K562 (cell line): ENCODE results near the gene UBE2QL1. TPM values are rescaled to one million over a fixed set of nuclear protein-coding genes. Genes with fewer than 3 reads are reported as not detected.

ENCODE experiments used
- ATAC-seq: fragments of 200-7000 bp; cut with Tn5 transposase; 3 replicates; pipeline ENCODE4 v1.9.1; 2020; ENCODE audit warnings: moderate library complexity
- BruUV-seq: library from RNA; stranded (reverse); fragments of 400-500 nt; replicated peaks from 2 replicates; lab custom pipeline; 2021; lab: Mats Ljungman, UMichigan
- CTCF ChIA-PET: fragments of 300-600 bp; formaldehyde crosslinking; extraction: SDS; loops from one replicate; lab custom pipeline; 2021; ENCODE audit warnings: low intra/inter-chr PET ratio; lab: Yijun Ruan, JAX
- POLR2A ChIA-PET: fragments of 300-600, 350-650 bp; sonication (Branson Sonifier 250); formaldehyde crosslinking; extraction: SDS; loops from one replicate; lab custom pipeline; 2021; ENCODE audit warnings: antibody characterized with exemption, inconsistent platforms; lab: Yijun Ruan, JAX
- DNase-seq, 4 experiments: peaks; one replicate each; pipeline versions ENCODE4 v3.0.0 to v3.0.0-alpha.2; 2011 to 2018; ENCODE audit warnings: low spot score in 3 of 4, mixed read lengths in 3 of 4; ENCODE audit errors: extremely low read depth in 1 of 4
- FAIRE-seq: peaks from 2 replicates; lab custom pipeline; 2011; peaks lifted over from hg19 to GRCh38; lab: Jason Lieb, UNC
- H2AFZ ChIP-seq: 2 replicates; pipeline ENCODE4 v1.6.0; 2011; ENCODE audit warnings: low read depth, low read length, control low read depth, inconsistent platforms
- H3K27ac ChIP-seq: fragments of 200-600 bp; 3 replicates; pipeline ENCODE4 v1.8.0; 2011; ENCODE audit warnings: low read depth, mild to moderate bottlenecking, control low read depth, inconsistent platforms, low read length, moderate library complexity, mixed read lengths; ENCODE audit errors: extremely low read depth
- H3K27me3 ChIP-seq, 2 experiments: fragments of 300-600 bp in 1 of 2; 2 replicates in 1 of 2; 3 replicates in 1 of 2; pipeline versions ENCODE4 v1.6.0 to v1.8.0; 2011; ENCODE audit warnings: inconsistent platforms in 2 of 2, low read length in 2 of 2, mild to moderate bottlenecking in 1 of 2, mixed read lengths in 1 of 2, moderate library complexity in 1 of 2; ENCODE audit not compliant: control insufficient read depth in 2 of 2, insufficient read depth in 2 of 2
- H3K36me3 ChIP-seq: fragments of 300-600 bp; 3 replicates; pipeline ENCODE4 v1.8.0; 2011; ENCODE audit warnings: mild to moderate bottlenecking, low read length, inconsistent platforms; ENCODE audit not compliant: control insufficient read depth, insufficient read depth
- H3K4me1 ChIP-seq, 2 experiments: fragments of 200-600 bp in 1 of 2; replicated peaks in 1 of 2; 2 replicates in 1 of 2; 3 replicates in 1 of 2; pipeline versions ENCODE4 v1.5.1 to v1.8.0; 2011; ENCODE audit warnings: inconsistent platforms in 2 of 2, low read length in 2 of 2, mild to moderate bottlenecking in 1 of 2, mixed read lengths in 1 of 2, moderate library complexity in 1 of 2; ENCODE audit not compliant: control insufficient read depth in 2 of 2, insufficient read depth in 2 of 2
- H3K4me2 ChIP-seq: 2 replicates; pipeline ENCODE4 v1.6.1; 2011; ENCODE audit warnings: low read length, control low read depth, inconsistent platforms, mixed read lengths; ENCODE audit not compliant: insufficient read depth
- H3K4me3 ChIP-seq: fragments of 200-600 bp; sonication (generic), shearing (Covaris generic); 2 replicates; pipeline ENCODE4 v1.5.1; 2016; ENCODE audit warnings: control low read depth, inconsistent platforms
- H3K79me2 ChIP-seq: fragments of 200-600 bp; 3 replicates; pipeline ENCODE4 v1.8.0; 2011; ENCODE audit warnings: low read length, inconsistent platforms; ENCODE audit not compliant: control insufficient read depth, insufficient read depth
- H3K9ac ChIP-seq, 2 experiments: 2 replicates each; pipeline versions ENCODE4 v1.6.0 to v1.6.1; 2011; ENCODE audit warnings: low read depth in 2 of 2, low read length in 2 of 2, control low read depth in 1 of 2, inconsistent platforms in 1 of 2, mild to moderate bottlenecking in 1 of 2, mixed read lengths in 1 of 2; ENCODE audit not compliant: insufficient read depth in 1 of 2
- H3K9me1 ChIP-seq: one replicate; pipeline ENCODE4 v1.6.0; 2011; ENCODE audit warnings: inconsistent platforms, mild to moderate bottlenecking, low read length, moderate library complexity; ENCODE audit not compliant: control insufficient read depth, insufficient read depth
- H3K9me3 ChIP-seq: replicated peaks from 2 replicates; pipeline ENCODE4 v1.5.1; 2011; ENCODE audit warnings: low read depth, low read length, inconsistent platforms; ENCODE audit not compliant: control insufficient read depth, insufficient read depth
- H4K20me1 ChIP-seq: replicated peaks from 2 replicates; pipeline ENCODE4 v1.6.1; 2011; ENCODE audit warnings: low read length, inconsistent platforms, mixed read lengths; ENCODE audit not compliant: control insufficient read depth, insufficient read depth
- ATF7 ChIP-seq: fragments of 450-650 bp; IDR thresholded peaks from 2 replicates; pipeline ENCODE4 v1.7.1; 2014; ENCODE audit warnings: mild to moderate bottlenecking, moderate library complexity
- C11orf30 ChIP-seq: fragments of 450-650 bp; IDR thresholded peaks from 2 replicates; pipeline ENCODE4 v1.6.1; 2016; ENCODE audit warnings: low read depth, mild to moderate bottlenecking
- EHMT2 ChIP-seq: fragments of 450-650 bp; IDR thresholded peaks from 2 replicates; pipeline ENCODE4 v1.6.1; 2018; ENCODE audit warnings: antibody characterized with exemption
- HDAC6 ChIP-seq: IDR thresholded peaks from 2 replicates; pipeline ENCODE4 v1.6.1; 2012; ENCODE audit warnings: low read depth, mild to moderate bottlenecking, control low read depth, inconsistent platforms, low read length, moderate library complexity
- PTTG1 ChIP-seq: fragments of 450-650 bp; IDR thresholded peaks from 2 replicates; pipeline ENCODE4 v1.6.1; 2016; ENCODE audit warnings: low read depth, mild to moderate bottlenecking, missing genetic modification characterization, missing compliant biosample characterization
- RAD21 ChIP-seq, 2 experiments: fragments of 250-450 bp in 1 of 2; fragments of 450-650 bp in 1 of 2; sonication (Bioruptor Pico) in 1 of 2; formaldehyde crosslinking in 1 of 2; IDR thresholded peaks in 1 of 2; conservative IDR thresholded peaks in 1 of 2; 2 replicates each; pipeline versions ENCODE4 v1.4.0 to v1.8.0; 2020 to 2022; ENCODE audit warnings: mild to moderate bottlenecking in 2 of 2, moderate library complexity in 1 of 2
- REST ChIP-seq, 2 experiments: fragments of 450-650 bp; formaldehyde crosslinking in 1 of 2; IDR thresholded peaks; 2 replicates each; pipeline versions ENCODE4 v1.4.0 to v1.6.1; 2014 to 2020; ENCODE audit warnings: mild to moderate bottlenecking in 2 of 2, borderline replicate concordance in 1 of 2, low read depth in 1 of 2
- ZNF354B ChIP-seq: fragments of 250-450 bp; sonication (Bioruptor Pico); IDR thresholded peaks from 2 replicates; pipeline ENCODE4 v1.4.0; 2020
- ZNF668 ChIP-seq: fragments of 250-450 bp; sonication (Bioruptor Pico); IDR thresholded peaks from 2 replicates; pipeline ENCODE4 v1.8.0; 2022; ENCODE audit warnings: mild to moderate bottlenecking, inconsistent platforms
- ZNF766 ChIP-seq: fragments of 200-800 bp; sonication (Bioruptor generic); conservative IDR thresholded peaks from 2 replicates; pipeline ENCODE4 v1.6.1; 2016; ENCODE audit warnings: missing genetic modification characterization, missing compliant biosample characterization
- WGBS: fragments of 100-300 bp; shearing (Covaris generic); methylation state at CpG from one replicate; pipeline ENCODE4 v1.1.6; 2016; ENCODE audit warnings: low coverage, mixed read lengths; ENCODE audit not compliant: insufficient coverage; ENCODE audit errors: missing lambda C conversion rate; 5-methylcytosine and 5-hydroxymethylcytosine counted together
- in situ Hi-C: fragments of 300-500 bp; cut with MboI; formaldehyde crosslinking; loops from 4 replicates; pipeline ENCODE4 v1.15.0; 2018; ENCODE audit warnings: inconsistent platforms, mixed read lengths
- intact Hi-C: fragments of 100-400 bp; cut with micrococcal nuclease; formaldehyde crosslinking; loops from 2 replicates; pipeline ENCODE4 v1.14.2; 2022
- polyA plus RNA-seq, 8 experiments: library from polyadenylated mRNA; depleted of rRNA in 4 of 8; stranded (reverse) in 5 of 8; unstranded in 3 of 8; fragments of >200 nt; fragmentation: Nextera tagmentation in 2 of 8; fragmentation: Illumina TruSeq in 1 of 8; extraction: Ambion mirVana in 2 of 8; extraction: Trizol in 1 of 8; gene quantifications; 2 replicates each; pipeline versions ENCODE4 v1.2.1 to v1.2.3, GENCODE V29; 2011 to 2014; ENCODE audit warnings: inconsistent platforms in 1 of 8, missing spikeins in 1 of 8
- total RNA-seq, 7 experiments: library from RNA; depleted of rRNA in 6 of 7; stranded (reverse); fragments of >200 nt in 6 of 7; fragmentation: Illumina TruSeq in 2 of 7; extraction: Trizol in 2 of 7; gene quantifications; 2 replicates each; pipeline versions ENCODE4 v1.2.1 to v1.2.3, GENCODE V29; 2011 to 2021; ENCODE audit warnings: low replicate concordance in 1 of 7
- TF ChIP-seq, protein P1 (sequence below): sonication (generic); formaldehyde crosslinking; IDR thresholded peaks from 2 replicates; pipeline ENCODE4 v1.8.0; 2023; ENCODE audit warnings: mild to moderate bottlenecking, missing genetic modification reagents

UBE2QL1 gene
- total and polyA plus RNA-seq, 9 of the 15 experiments (the other 6 are each of a cell fraction or from before 2014, with no cell fraction given), result not detected

DNA sequence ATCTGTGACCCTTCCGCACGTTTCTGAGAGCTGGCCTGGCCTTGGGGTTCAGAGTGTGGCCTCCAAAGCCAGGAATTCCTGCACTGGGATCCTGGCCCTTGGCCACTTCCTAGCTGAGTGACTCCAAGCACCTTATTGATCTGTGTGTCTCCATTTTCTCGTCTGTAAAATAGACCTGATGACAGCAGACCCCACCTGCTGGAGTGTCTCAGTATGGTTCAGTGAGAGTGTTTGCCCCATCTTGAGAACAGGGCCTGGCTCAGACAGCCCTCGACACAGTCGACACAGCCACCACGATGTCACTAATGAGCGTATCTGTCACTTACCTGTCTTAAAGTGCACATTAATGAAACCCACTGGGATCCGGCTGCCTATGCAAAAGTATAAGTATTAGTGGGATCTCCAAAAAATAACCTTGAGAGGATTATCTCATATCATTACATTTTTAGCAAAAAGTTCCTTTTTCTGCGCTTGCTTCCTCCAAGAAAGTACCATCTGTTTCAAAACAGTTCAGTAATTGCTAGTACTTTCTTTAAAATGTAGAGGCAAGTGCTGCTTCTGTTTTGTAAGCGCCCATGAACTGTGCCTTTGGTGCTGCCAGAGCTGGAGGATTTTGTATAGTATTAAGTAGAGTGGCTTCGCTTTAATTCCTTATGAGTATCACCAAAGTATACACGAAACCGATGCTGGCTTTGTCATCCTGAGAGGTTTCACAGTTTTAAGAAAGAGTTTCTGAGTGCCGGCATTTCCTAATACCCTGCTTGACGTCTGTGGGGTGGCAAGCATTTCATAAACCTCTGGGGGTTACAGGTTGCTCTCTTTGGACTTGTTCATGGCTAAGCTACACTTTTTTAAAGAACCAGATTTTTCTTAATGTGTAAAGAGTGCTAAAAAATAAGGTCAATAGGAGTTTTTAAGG is 31.7 kb downstream of the UBE2QL1 start:
- intact Hi-C loops, result no loop called here
- no peak for FAIRE-seq
- TF ChIP-seq C11orf30 (no peak), ATF7 (no peak), EHMT2 (no peak), ZNF354B (no peak), ZNF766 (CRISPR knock-in tag) (no peak), ZNF668 (no peak), PTTG1 (no peak), HDAC6 (no peak), RAD21 (CRISPR knock-in tag; conservative IDR thresholded peaks at IDR 0.05 in 1 of 2, IDR thresholded peaks at IDR 0.05 in 1 of 2) (0 out of 4 replicates have a peak, but pooled peaks have one; percentile 12 to 33), REST (IDR thresholded peaks at IDR 0.05; ENCODE audit: borderline replicate concordance) (peak; percentile 3; the same call in 1 of the 2 replicates), REST (CRISPR knock-in tag; IDR thresholded peaks at IDR 0.05; ENCODE audit: low read depth) (no peak)
- TF ChIP-seq, protein P1, sequence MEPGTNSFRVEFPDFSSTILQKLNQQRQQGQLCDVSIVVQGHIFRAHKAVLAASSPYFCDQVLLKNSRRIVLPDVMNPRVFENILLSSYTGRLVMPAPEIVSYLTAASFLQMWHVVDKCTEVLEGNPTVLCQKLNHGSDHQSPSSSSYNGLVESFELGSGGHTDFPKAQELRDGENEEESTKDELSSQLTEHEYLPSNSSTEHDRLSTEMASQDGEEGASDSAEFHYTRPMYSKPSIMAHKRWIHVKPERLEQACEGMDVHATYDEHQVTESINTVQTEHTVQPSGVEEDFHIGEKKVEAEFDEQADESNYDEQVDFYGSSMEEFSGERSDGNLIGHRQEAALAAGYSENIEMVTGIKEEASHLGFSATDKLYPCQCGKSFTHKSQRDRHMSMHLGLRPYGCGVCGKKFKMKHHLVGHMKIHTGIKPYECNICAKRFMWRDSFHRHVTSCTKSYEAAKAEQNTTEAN (CRISPR knock-in tag), result no peak

More for the DNA sequence above, 31.7 kb downstream of the UBE2QL1 start:
- DNase-seq, result peak; percentile 15 to 61 (median 46)
- no peak overlapping the region for H3K27ac ChIP-seq
- no peak overlapping the region for H2AFZ ChIP-seq
- ChIA-PET CTCF (no interaction called here), POLR2A (interaction anchor here (1.2 kb wide), 1 partner anchor 8 kb away, joined by 3 read pairs; no protein-coding TSS in a partner anchor)
- H3K4me3 ChIP-seq, result no peak overlapping the region
- H3K9me3 ChIP-seq, result no peaks in the 10 kb centered on the region
- H3K27me3 ChIP-seq, result peaks cover 25 to 65% of the 10 kb centered on the region in 2 experiments
- peak; percentile 79 for ATAC-seq
- no peak overlapping the region for H3K9ac ChIP-seq
- in situ Hi-C loops, result no loop called here
- no peaks in the 10 kb centered on the region for H3K79me2 ChIP-seq
- H3K4me1 ChIP-seq, result no peaks in the 10 kb centered on the region
- 0 out of 2 replicates have a peak, but pooled peaks cover 4% of the 10 kb centered on the region for H4K20me1 ChIP-seq
- no peaks in the 10 kb centered on the region for H3K36me3 ChIP-seq
- no TSS peak for BruUV-seq
- no peaks in the 10 kb centered on the region for H3K9me1 ChIP-seq
- H3K4me2 ChIP-seq, result no peak overlapping the region
- 2% methylated on average over 15 of the region's 15 CpGs for WGBS
